Fibroblast of pulmonary artery (primary cell): ENCODE data around the gene POLD1.

ENCODE experiments used
- DNase-seq: peaks from one replicate; pipeline ENCODE4 v3.0.0-alpha.2; 2010; ENCODE audit warnings: low read depth
- H3K4me3 ChIP-seq: replicated peaks from 2 replicates; pipeline ENCODE4 v1.5.1; 2011; ENCODE audit warnings: low read depth, mild to moderate bottlenecking, control low read depth, low read length, moderate library complexity
- TF ChIP-seq, protein P1 (sequence below): IDR thresholded peaks from 2 replicates; pipeline ENCODE4 v1.5.1; 2011; ENCODE audit warnings: mild to moderate bottlenecking, control low read depth, low read length, inconsistent platforms; ENCODE audit errors: missing control alignments

The POLD1 gene

DNA sequence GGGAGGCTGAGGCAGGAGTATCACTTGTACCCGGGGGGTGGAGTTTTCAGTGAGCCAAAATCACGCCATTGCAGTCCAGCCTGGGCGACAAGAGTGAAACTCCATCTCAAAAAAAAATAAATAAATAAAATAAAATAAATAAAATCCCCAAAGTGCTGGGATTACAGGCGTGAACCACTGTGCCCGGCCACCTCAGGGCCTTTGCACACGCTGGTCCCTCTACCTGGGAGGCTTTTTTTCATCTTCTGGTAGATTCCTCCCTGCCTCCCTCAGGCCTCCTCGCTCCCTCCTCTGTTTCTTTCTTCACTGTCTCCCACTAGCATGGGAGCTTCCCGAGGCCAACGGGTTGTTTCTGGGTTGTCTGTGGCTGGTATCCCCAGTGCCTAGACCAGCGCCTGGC, 63.6 kb downstream of the POLD1 start:
- DNase-seq, result no peak
- TF ChIP-seq, protein P1, sequence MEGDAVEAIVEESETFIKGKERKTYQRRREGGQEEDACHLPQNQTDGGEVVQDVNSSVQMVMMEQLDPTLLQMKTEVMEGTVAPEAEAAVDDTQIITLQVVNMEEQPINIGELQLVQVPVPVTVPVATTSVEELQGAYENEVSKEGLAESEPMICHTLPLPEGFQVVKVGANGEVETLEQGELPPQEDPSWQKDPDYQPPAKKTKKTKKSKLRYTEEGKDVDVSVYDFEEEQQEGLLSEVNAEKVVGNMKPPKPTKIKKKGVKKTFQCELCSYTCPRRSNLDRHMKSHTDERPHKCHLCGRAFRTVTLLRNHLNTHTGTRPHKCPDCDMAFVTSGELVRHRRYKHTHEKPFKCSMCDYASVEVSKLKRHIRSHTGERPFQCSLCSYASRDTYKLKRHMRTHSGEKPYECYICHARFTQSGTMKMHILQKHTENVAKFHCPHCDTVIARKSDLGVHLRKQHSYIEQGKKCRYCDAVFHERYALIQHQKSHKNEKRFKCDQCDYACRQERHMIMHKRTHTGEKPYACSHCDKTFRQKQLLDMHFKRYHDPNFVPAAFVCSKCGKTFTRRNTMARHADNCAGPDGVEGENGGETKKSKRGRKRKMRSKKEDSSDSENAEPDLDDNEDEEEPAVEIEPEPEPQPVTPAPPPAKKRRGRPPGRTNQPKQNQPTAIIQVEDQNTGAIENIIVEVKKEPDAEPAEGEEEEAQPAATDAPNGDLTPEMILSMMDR, result no peak
- no peak overlapping the region for H3K4me3 ChIP-seq

DNA sequence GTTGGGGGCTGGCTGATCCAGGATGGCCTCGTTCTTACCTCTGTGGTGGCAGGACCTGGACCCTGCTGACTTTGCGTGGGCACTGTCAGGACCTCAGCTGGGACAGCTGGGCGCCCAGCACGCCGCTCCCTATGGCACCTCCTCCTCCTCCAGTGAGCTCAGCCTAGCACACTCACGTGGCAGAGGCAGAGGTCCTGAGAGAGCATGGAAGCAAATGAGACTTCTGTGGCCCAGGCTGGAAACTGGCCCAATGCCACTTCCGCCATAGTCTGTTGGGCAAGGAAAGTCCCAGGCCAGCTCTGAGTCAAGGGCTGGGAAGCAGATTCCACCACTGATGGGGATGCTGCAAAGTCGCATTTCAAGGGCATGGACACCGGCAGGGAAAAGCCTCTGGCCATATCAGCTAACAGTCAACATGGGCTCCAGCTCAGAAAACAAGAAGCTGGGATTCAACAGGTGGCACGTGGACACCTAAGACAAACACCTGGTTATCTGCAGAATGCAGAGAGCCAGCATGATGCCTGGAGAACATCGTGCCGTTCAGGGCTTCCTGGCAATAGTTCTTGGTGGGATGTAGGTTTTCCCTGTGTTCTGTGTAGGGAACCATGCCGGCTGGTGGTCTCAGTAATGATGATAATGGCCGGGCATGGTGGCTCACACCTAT, 65.2 kb downstream of the POLD1 start:
- no peak overlapping the region for H3K4me3 ChIP-seq
- DNase-seq, result no peak
- TF ChIP-seq, protein P1, result no peak

DNA sequence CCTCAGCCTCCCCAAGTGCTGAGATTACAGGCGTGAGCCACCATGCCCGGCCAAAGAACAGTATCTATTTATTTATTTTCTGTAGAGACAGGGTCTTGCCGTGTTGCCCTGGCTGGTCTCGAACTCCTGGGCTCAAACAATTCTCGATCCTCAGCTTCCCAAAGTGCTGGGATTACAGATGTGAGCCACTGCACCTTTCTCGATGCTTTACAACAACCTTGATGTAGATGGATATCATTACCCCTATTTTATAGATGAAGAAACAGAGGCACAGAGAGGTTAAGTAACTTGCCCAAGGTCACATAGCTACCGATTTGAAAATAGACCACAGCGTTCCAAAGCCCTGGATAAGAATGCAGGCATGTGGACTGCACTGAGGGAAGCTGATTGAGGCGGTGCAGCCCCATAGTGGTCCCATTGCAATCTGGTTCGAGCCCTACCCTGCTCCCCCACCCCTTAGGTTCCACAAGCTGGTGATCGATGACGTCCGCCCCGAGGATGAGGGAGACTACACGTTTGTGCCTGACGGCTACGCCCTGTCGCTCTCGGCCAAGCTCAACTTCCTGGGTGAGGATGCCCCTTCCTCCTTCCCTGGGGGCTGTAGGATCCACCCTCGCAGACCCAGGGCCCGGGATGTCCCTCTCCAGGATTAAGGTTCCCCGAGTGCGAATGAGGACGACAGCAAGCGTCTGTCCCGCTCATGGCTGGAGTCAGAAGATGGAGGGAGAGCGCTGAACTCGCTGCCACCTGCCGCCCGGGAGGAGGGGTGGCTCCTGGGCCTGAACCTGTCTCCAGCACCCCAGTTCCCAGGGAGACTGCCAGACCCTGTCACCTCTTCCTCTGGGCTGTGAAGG, 66.4 kb downstream of the POLD1 start:
- H3K4me3 ChIP-seq, result no peak overlapping the region
- DNase-seq, result no peak
- TF ChIP-seq, protein P1, result no peak

DNA sequence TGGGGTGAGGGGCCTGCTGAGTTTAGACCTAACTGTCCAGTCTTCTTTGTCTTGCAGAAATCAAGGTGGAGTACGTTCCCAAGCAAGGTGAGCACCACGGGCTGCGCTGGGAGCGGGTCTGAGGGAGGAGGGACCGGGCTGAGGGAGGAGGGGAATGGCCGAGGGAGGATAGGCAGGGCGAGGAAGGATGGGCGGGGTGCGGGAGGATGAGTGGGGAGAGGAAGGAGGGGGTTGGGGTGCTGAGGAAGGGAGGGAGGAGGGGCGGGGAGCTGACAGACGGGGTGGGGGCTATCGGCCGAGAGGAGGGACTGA, 67.0 kb downstream of the POLD1 start:
- DNase-seq, result no peak
- TF ChIP-seq, protein P1, result no peak
- no peak overlapping the region for H3K4me3 ChIP-seq

DNA sequence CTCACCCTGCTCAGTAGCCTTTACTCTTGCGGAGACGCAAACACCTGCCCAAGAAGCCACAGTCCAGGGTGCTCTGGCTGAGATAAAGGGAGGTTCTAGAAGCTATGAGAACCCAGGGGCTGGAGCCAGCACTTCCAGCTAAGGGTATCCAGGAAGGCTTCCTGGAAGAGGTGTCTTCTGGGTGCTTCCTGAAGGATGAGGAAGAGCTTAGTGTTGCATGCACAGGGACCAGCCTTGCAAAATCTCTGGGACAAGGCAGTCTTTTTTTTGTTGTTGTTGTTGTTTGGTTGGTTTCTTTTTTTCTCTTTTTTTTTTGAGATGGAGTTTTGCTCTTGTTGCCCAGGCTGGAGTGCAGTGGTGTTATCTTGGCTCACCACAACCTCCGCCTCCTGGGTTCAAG, 69.1 kb downstream of the POLD1 start:
- no peak overlapping the region for H3K4me3 ChIP-seq
- DNase-seq, result no peak
- TF ChIP-seq, protein P1, result no peak

DNA sequence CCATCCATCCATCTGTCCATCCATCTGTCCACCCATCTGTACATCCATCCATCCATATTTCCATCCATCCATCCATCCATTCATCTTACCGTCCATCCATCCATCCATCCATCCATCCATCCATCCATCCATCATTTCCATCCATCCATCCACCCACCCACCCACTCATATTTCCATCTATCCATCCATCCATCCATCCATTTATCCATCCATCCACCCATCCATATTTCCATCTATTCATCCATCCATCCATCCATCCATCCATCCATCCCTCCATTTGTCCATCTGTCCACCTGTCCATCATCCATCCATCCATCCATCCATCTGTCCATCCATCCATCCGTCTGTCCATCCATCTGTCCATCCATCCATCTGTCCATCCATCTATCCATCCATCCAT, 71.8 kb downstream of the POLD1 start:
- H3K4me3 ChIP-seq, result no peak overlapping the region
- DNase-seq, result no peak
- TF ChIP-seq, protein P1, result no peak

DNA sequence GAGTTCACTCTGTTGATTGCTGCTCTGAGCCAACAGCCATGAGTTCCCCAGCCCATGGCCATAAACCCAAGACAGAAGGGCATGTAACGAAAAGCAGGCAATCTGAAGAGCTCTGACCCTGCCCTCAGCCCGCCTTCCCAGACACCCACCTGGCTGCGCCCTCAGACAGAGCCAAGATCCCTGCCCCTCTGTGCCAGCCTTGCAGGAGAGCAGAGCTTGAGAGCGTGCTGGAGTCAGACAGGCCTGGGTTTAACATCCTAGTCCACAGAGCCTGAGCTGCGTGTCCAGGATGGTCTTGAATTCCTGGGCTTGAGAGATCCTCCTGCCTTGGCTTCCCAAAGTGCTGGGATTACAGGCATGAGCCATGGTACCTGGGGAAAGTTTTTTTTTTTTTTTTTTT, 73.2 kb downstream of the POLD1 start:
- TF ChIP-seq, protein P1, result no peak
- H3K4me3 ChIP-seq, result no peak overlapping the region
- DNase-seq, result no peak
